WERI-Rb-1 (cell line): Measurements from ENCODE around the gene PANK4.

Experiments
- DNase-seq: peaks from one replicate; pipeline ENCODE4 v3.0.0-alpha.2; 2020
- H3K27ac ChIP-seq: fragments of 250-450 bp; sonication (Bioruptor Pico); 2 replicates; pipeline ENCODE4 v1.5.1; 2020; ENCODE audit warnings: mild to moderate bottlenecking, moderate library complexity
- H3K27me3 ChIP-seq: fragments of 250-450 bp; sonication (Bioruptor Pico); 2 replicates; pipeline ENCODE4 v1.5.1; 2021; ENCODE audit warnings: mild to moderate bottlenecking, low read depth, moderate library complexity; ENCODE audit not compliant: insufficient read depth, severe bottlenecking
- H3K36me3 ChIP-seq: fragments of 250-450 bp; sonication (Bioruptor Pico); 2 replicates; pipeline ENCODE4 v1.5.1; 2020; ENCODE audit warnings: mild to moderate bottlenecking, moderate library complexity
- H3K4me3 ChIP-seq: 2 replicates; pipeline ENCODE4 v1.5.1; 2011; ENCODE audit warnings: low read depth, mild to moderate bottlenecking, control low read depth, low read length
- H3K9me3 ChIP-seq: fragments of 250-450 bp; sonication (Bioruptor Pico); 2 replicates; pipeline ENCODE4 v1.5.1; 2021; ENCODE audit warnings: mild to moderate bottlenecking, moderate library complexity; ENCODE audit not compliant: severe bottlenecking
- TF ChIP-seq, protein P1 (sequence below): IDR thresholded peaks from 2 replicates; pipeline ENCODE4 v1.5.1; 2011; ENCODE audit warnings: low read depth, mild to moderate bottlenecking, control low read depth, inconsistent platforms, low read length

PANK4 gene

DNA sequence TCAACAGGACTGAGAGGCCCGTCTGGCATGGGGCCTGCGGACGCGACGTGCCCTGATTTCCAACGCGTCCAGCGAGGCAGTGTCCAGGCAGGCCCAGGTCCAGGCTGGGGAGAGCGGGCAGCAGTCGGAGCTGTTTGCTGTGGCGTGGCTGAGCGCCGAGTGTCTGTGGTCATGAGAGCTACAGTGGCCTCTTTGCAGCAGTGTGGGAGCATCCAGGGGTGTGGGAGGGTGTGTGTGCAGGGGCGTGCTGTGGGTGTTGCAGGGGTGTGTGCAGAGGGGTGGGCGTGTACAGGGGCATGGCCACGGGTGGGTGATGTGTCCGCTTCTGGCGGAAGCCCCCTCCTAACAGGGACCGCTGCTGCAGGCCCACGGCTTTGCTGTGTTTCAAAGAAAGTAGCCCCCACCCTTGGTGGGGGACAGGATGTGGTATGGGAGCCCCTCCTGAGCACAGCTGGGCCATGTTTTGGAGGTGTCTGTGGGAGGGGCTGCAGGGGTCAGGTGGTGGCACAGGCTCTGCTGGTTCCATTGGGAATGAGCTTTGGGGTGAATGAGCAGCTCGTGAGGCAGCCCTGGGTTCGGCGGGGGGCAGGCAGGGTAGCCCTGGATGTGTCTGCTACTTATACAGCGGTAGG is 32.6 kb downstream of the PANK4 start:
- Histone ChIP-seq H3K27ac (no peak overlapping the region), H3K4me3 (no peak overlapping the region), H3K36me3 (peaks cover 82% of the 10 kb centered on the region), H3K27me3 (no peaks in the 10 kb centered on the region), H3K9me3 (no peaks in the 10 kb centered on the region)
- TF ChIP-seq, protein P1, sequence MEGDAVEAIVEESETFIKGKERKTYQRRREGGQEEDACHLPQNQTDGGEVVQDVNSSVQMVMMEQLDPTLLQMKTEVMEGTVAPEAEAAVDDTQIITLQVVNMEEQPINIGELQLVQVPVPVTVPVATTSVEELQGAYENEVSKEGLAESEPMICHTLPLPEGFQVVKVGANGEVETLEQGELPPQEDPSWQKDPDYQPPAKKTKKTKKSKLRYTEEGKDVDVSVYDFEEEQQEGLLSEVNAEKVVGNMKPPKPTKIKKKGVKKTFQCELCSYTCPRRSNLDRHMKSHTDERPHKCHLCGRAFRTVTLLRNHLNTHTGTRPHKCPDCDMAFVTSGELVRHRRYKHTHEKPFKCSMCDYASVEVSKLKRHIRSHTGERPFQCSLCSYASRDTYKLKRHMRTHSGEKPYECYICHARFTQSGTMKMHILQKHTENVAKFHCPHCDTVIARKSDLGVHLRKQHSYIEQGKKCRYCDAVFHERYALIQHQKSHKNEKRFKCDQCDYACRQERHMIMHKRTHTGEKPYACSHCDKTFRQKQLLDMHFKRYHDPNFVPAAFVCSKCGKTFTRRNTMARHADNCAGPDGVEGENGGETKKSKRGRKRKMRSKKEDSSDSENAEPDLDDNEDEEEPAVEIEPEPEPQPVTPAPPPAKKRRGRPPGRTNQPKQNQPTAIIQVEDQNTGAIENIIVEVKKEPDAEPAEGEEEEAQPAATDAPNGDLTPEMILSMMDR, result no peak
- no peak for DNase-seq

DNA sequence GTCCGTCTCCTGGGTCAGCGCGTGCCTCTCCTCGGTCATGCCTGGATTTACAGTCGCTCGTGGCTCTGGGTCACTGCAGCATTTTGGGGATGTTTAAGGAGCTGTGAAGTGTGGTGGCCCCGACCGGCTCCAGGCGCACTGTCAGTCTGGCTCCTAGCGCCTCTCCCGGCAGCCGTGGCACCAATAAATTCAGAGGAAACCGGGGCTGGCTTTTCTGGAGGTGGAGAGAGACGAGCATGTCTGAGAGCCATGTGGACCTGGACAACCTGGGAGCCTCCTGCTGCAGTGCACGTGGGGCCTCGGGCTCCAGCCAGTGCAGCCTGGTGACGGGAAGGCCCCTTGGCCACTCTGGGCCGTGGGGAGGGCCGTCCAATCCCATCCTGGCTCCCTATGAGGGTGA is 33.2 kb downstream of the PANK4 start:
- Histone ChIP-seq H3K9me3 (no peaks in the 10 kb centered on the region), H3K36me3 (peaks cover 86% of the 10 kb centered on the region), H3K4me3 (no peak overlapping the region), H3K27me3 (no peaks in the 10 kb centered on the region), H3K27ac (no peak overlapping the region)
- TF ChIP-seq, protein P1, result no peak
- DNase-seq, result no peak

DNA sequence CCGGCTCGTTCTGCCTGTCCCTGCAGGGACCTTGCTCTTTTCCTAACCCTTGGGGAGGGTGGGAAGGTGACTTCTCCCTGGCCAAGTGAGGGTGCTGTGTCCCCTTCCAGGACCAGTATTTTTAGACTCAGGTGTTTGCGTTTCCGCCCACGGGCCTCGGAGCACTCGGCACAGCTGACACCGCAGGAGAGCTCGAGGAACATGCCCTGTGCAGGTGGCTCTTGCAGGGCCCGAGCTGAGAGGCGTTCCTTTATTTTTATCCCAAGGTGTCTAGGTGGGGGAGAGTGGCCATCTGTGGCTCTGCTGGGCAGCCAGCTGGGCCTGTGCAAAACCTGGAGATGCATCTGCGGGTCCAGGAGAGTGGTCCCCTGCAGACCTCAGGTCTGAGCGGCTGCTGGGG is 34.3 kb downstream of the PANK4 start:
- H3K36me3 ChIP-seq, result peaks cover 89% of the 10 kb centered on the region
- H3K27ac ChIP-seq, result peak overlapping the region; percentile 23; the same call in 1 of the 2 replicates
- DNase-seq, result no peak
- H3K27me3 ChIP-seq, result no peaks in the 10 kb centered on the region
- H3K9me3 ChIP-seq, result no peaks in the 10 kb centered on the region
- no peak overlapping the region for H3K4me3 ChIP-seq
- TF ChIP-seq, protein P1, result no peak

DNA sequence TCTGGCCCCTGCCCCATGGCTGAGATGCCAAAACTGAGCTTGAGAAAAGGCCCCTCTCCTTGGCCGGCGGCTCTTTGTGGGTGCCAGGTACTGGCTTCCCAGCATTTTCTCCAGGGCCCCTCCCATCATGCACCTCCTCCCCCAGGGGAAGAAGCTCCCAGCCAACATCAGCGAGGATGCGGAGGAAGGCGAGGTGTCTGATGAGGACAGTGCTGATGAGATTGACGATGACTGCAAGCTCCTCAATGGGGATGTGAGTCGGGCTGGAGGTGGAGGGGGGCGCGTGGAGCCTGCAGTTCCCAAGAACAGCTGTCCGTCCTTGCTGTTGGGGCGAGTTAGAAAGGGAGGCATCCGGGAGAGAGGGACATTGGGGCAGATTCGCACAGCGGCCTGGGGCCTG is 36.8 kb downstream of the PANK4 start:
- TF ChIP-seq, protein P1, result no peak
- Histone ChIP-seq H3K27ac (no peak overlapping the region), H3K27me3 (no peaks in the 10 kb centered on the region), H3K9me3 (no peaks in the 10 kb centered on the region), H3K4me3 (no peak overlapping the region), H3K36me3 (peaks cover 86% of the 10 kb centered on the region)
- DNase-seq, result no peak

DNA sequence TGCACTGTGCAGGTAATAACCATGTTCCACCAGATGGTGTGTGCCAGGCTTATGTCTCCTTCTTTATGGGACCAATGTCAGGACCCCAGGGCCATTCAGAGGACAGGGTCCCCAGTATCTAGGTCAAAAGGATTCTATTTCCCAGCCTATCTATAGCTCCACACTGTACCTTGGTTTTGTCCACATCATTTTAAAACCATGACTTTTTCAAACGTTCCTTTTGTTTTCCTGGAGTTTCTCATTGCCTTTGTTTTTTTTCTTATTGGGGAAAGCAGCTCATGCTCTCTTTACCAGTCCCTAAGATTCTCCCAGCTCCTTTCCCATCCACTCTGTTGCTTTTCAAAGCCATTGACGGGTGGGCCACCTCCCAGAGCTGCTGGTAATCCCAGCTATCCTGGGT is 37.7 kb downstream of the PANK4 start:
- H3K4me3 ChIP-seq, result no peak overlapping the region
- TF ChIP-seq, protein P1, result no peak
- H3K9me3 ChIP-seq, result no peaks in the 10 kb centered on the region
- no peaks in the 10 kb centered on the region for H3K27me3 ChIP-seq
- H3K36me3 ChIP-seq, result peaks cover 88% of the 10 kb centered on the region
- no peak overlapping the region for H3K27ac ChIP-seq
- DNase-seq, result no peak

DNA sequence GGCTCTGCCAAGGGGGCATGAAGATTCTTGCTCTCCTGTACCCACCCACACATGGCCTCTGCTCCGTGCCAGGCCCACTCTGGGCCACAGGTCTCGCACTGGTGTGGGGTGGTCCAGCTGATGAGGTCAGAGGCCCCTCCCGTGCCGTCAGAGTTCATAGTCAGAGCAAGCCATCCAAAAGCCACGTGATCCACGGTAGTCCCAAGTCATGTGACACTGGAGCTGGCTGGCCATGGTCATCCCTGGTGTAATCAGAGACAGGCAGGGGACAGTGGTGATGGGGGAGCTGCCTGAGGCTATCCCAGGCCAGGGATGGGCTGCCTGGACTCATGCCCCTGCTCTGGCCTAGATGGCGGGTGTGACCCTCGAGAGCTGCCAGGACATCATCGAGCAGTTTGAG is 39.8 kb downstream of the PANK4 start:
- no peaks in the 10 kb centered on the region for H3K9me3 ChIP-seq
- no peak for DNase-seq
- no peaks in the 10 kb centered on the region for H3K27me3 ChIP-seq
- H3K36me3 ChIP-seq, result peaks cover 90% of the 10 kb centered on the region
- no peak overlapping the region for H3K4me3 ChIP-seq
- H3K27ac ChIP-seq, result no peak overlapping the region
- TF ChIP-seq, protein P1, result no peak
